ENCODE data around the gene TMEM147. TPM values are rescaled to one million over a fixed set of nuclear protein-coding genes. Genes with fewer than 3 reads are reported as not detected.

Gene TMEM147
- total RNA-seq, 2 donors from 2014 or later, result 79.0 to 87.8 TPM

GRCh38 chr19:35556846-35557538 is 11.6 kb downstream of the TMEM147 start:
- Mint-ChIP-seq H3K4me3 (peak overlapping the region; percentile 32 to 72), H3K36me3 (ENCODE audit: insufficient read depth in 2 of 2) (no peaks in the 10 kb centered on the region), H3K27me3 (ENCODE audit: low read depth) (peaks cover 47% of the 10 kb centered on the region), H3K9me3 (no peaks in the 10 kb centered on the region), H3K4me1 (ENCODE audit: low read depth) (peaks cover 5% of the 10 kb centered on the region), H3K27ac (no peak overlapping the region)
- ATAC-seq (replicated peaks in 1 of 2), result no peak
- DNase-seq, result no peak

- no peak overlapping the region for H3K27ac Mint-ChIP-seq
- peak; percentile 63 to 65 for DNase-seq
- no peaks in the 10 kb centered on the region for H3K9me3 Mint-ChIP-seq
- H3K27me3 Mint-ChIP-seq (ENCODE audit: low read depth), result peaks cover 55% of the 10 kb centered on the region
- peak; percentile 68 to 78 for ATAC-seq (replicated peaks in 1 of 2)
- no peaks in the 10 kb centered on the region for H3K36me3 Mint-ChIP-seq (ENCODE audit: insufficient read depth in 2 of 2)
- peaks cover 5% of the 10 kb centered on the region for H3K4me1 Mint-ChIP-seq (ENCODE audit: low read depth)
- H3K4me3 Mint-ChIP-seq, result peak overlapping the region; percentile 77 to 79
Measured at GRCh38 chr19:35557539-35558399, 12.3 kb downstream of the TMEM147 start.

DNA sequence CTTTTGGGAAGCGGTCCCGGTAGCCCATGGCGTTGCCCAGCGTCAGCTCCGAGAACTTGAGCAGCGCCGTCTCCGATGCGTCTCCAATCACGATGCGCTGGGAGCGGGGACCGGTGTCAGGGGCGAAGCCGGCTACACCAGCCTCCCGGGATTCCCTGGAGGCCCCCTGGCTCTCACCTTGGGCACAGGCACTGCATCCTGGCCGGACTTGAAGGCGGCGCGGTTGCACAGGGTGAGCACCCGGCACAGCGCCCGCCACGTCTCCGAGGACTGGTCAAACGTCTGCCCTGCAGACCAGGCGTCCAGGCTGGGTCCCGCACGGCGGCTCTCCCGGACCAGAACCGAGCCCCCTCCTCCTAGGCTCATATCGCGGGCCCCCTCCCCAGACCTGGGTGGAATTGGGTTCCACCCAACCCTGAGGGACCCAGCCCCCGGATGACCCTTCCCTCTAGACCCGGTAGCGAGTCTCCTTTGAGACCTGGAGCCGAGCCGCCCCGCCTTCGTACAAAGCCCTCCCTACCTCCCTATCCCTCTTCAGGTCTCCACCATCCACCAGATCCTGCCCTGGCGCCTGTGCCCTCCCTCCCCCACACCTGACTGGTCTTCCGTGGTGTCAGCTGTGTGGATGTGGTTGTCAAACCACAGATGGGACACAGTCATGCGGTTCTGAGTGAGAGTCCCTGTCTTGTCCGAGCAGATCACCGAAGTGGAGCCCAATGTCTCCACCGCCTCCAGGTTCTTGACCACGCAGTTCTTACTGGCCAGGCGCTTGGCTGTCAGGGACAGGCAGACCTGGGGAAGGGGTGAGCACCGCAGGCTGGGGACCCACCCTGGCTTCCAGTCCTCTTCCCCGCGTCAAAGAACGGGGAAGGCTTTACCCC is 13.2 kb downstream of the TMEM147 start:
- Mint-ChIP-seq H3K4me3 (peak overlapping the region in 1 of 2 donors; percentile 79), H3K27me3 (ENCODE audit: low read depth) (peaks cover 60% of the 10 kb centered on the region), H3K4me1 (ENCODE audit: low read depth) (peaks cover 5% of the 10 kb centered on the region), H3K27ac (no peak overlapping the region), H3K36me3 (ENCODE audit: insufficient read depth in 2 of 2) (no peaks in the 10 kb centered on the region), H3K9me3 (no peaks in the 10 kb centered on the region)
- ATAC-seq (replicated peaks in 1 of 2), result no peak
- DNase-seq, result no peak

GRCh38 chr19:35559281-35559659 is 13.8 kb downstream of the TMEM147 start:
- DNase-seq (no peak), ATAC-seq (replicated peaks in 1 of 2) (no peak)
- no peak overlapping the region for H3K27ac Mint-ChIP-seq
- H3K36me3 Mint-ChIP-seq (ENCODE audit: insufficient read depth in 2 of 2), result no peaks in the 10 kb centered on the region
- peaks cover 5% of the 10 kb centered on the region for H3K4me1 Mint-ChIP-seq (ENCODE audit: low read depth)
- peaks cover 61% of the 10 kb centered on the region for H3K27me3 Mint-ChIP-seq (ENCODE audit: low read depth)
- peak overlapping the region in 1 of 2 donors; percentile 79 for H3K4me3 Mint-ChIP-seq
- no peaks in the 10 kb centered on the region for H3K9me3 Mint-ChIP-seq

DNA sequence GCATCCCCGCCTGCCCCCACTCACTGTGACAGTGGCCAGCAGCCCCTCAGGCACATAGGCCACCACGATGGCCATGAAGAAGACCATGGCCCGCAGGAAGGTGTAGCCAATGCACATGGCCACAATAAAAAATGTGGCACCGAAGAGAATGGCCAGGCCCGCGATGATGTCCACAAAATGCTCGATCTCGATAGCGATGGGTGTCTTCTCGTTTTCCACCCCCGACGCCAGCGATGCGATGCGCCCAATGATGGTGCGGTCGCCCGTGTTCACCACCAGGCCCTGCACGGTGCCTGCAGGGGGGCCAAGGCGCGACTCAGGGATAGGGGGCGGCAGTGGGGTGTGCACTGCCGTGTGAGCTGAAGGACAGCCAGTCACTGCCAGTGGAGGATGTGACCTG is 14.4 kb downstream of the TMEM147 start:
- no peak overlapping the region for H3K4me3 Mint-ChIP-seq
- no peak for ATAC-seq (replicated peaks in 1 of 2)
- no peak overlapping the region for H3K27ac Mint-ChIP-seq
- no peaks in the 10 kb centered on the region for H3K36me3 Mint-ChIP-seq (ENCODE audit: insufficient read depth in 2 of 2)
- H3K4me1 Mint-ChIP-seq (ENCODE audit: low read depth), result peaks cover 5% of the 10 kb centered on the region
- peaks cover 65% of the 10 kb centered on the region for H3K27me3 Mint-ChIP-seq (ENCODE audit: low read depth)
- no peaks in the 10 kb centered on the region for H3K9me3 Mint-ChIP-seq
- DNase-seq, result no peak

DNA sequence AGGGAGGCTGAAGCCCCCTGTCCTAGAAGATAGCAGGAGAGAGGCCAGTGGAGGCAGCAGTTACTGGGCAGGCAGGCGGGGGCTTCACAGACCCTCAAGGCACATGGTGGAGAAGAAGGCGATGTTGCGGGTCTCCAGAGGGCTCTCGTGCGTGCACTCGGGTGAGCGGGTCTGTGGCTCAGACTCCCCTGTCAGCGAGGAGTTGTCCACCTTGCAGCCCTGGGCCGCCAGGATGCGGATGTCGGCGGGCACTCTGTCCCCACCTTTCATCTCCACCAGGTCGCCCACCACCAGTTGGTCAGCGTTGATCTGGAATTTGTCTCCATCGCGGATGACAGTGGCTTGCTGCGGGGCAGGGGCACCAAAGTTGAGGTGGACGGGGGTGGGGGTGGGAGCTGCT is 14.8 kb downstream of the TMEM147 start:
- no peak for DNase-seq
- no peaks in the 10 kb centered on the region for H3K9me3 Mint-ChIP-seq
- H3K27ac Mint-ChIP-seq, result no peak overlapping the region
- no peak for ATAC-seq (replicated peaks in 1 of 2)
- H3K4me3 Mint-ChIP-seq, result no peak overlapping the region
- H3K36me3 Mint-ChIP-seq (ENCODE audit: insufficient read depth in 2 of 2), result no peaks in the 10 kb centered on the region
- H3K27me3 Mint-ChIP-seq (ENCODE audit: low read depth), result peaks cover 65% of the 10 kb centered on the region
- peaks cover 5% of the 10 kb centered on the region for H3K4me1 Mint-ChIP-seq (ENCODE audit: low read depth)

- H3K4me1 Mint-ChIP-seq (ENCODE audit: low read depth), result peaks cover 5% of the 10 kb centered on the region
- H3K4me3 Mint-ChIP-seq, result no peak overlapping the region
- H3K9me3 Mint-ChIP-seq, result no peaks in the 10 kb centered on the region
- H3K27me3 Mint-ChIP-seq (ENCODE audit: low read depth), result peaks cover 65% of the 10 kb centered on the region
- H3K27ac Mint-ChIP-seq, result no peak overlapping the region
- H3K36me3 Mint-ChIP-seq (ENCODE audit: insufficient read depth in 2 of 2), result no peaks in the 10 kb centered on the region
- DNase-seq, result no peak
- no peak for ATAC-seq (replicated peaks in 1 of 2)
Measured at GRCh38 chr19:35560677-35561076, 15.3 kb downstream of the TMEM147 start.

DNA sequence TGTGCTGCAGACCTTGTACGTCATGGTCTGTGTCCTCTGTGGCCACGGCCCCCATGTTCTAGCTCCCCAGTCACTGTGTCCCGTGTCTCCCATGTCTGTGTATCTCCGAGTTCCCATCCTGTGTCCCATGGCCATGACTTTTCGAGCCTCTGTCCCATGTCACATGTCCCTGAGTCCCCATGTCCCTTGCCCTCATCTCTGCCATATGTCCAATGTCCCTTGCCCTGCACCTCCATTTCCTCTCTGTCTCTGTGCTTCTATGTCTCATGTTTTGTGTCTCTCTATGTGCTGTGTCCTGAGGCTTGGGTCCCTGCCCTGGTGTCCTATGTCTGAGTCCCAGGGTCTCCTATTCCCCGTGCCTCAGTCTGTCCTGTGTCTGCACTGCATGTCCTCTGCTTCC is 16.0 kb downstream of the TMEM147 start:
- ATAC-seq (replicated peaks in 1 of 2) (no peak), DNase-seq (no peak)
- H3K27me3 Mint-ChIP-seq (ENCODE audit: low read depth), result peaks cover 65% of the 10 kb centered on the region
- no peaks in the 10 kb centered on the region for H3K9me3 Mint-ChIP-seq
- H3K36me3 Mint-ChIP-seq (ENCODE audit: insufficient read depth in 2 of 2), result no peaks in the 10 kb centered on the region
- H3K27ac Mint-ChIP-seq, result no peak overlapping the region
- no peak overlapping the region for H3K4me3 Mint-ChIP-seq
- peaks cover 5% of the 10 kb centered on the region for H3K4me1 Mint-ChIP-seq (ENCODE audit: low read depth)

- peaks cover 60% of the 10 kb centered on the region for H3K27me3 Mint-ChIP-seq (ENCODE audit: low read depth)
- no peak overlapping the region for H3K4me3 Mint-ChIP-seq
- ATAC-seq (replicated peaks in 1 of 2) (no peak), DNase-seq (no peak)
- H3K9me3 Mint-ChIP-seq, result no peaks in the 10 kb centered on the region
- H3K27ac Mint-ChIP-seq, result no peak overlapping the region
- no peaks in the 10 kb centered on the region for H3K36me3 Mint-ChIP-seq (ENCODE audit: insufficient read depth in 2 of 2)
- peaks cover 1% of the 10 kb centered on the region for H3K4me1 Mint-ChIP-seq (ENCODE audit: low read depth)
Measured at GRCh38 chr19:35562336-35562735, 16.9 kb downstream of the TMEM147 start.

DNA sequence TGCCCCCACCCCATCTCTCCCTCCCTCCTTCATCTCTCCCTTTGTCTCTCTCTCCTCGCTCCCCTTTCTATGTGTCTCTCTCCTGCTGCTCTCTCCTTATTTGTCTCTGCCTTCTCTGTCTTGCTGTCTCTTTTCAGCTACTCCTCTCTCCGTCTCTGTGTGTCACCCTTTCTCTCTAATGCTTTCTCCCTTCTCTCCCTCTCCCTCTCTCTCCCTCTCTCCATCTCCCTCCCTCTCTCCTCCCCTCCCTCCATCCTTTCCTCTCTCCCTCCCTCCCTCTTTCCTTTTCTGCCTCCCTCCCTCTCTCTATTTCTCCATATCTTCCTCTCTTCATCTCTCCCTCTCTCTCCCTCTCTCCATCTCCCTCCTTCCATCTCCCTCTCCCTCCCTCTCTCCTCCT is 17.4 kb downstream of the TMEM147 start:
- H3K27ac Mint-ChIP-seq, result no peak overlapping the region
- no peaks in the 10 kb centered on the region for H3K9me3 Mint-ChIP-seq
- H3K27me3 Mint-ChIP-seq (ENCODE audit: low read depth), result peaks cover 57% of the 10 kb centered on the region
- ATAC-seq (replicated peaks in 1 of 2) (no peak), DNase-seq (no peak)
- no peaks in the 10 kb centered on the region for H3K36me3 Mint-ChIP-seq (ENCODE audit: insufficient read depth in 2 of 2)
- H3K4me3 Mint-ChIP-seq, result no peak overlapping the region
- no peaks in the 10 kb centered on the region for H3K4me1 Mint-ChIP-seq (ENCODE audit: low read depth)

GRCh38 chr19:35563207-35563829 is 17.9 kb downstream of the TMEM147 start, which contains the start of gene ATP4A:
Gene ATP4A, minus strand, starts transcription at chr19:35563658. Its CDS starts 29 bp downstream, at chr19:35563629.
- Mint-ChIP-seq H3K27ac (no peak within 1 kb of the TSS), H3K27me3 (ENCODE audit: low read depth) (peaks cover 56% of the 10 kb centered on the region), H3K36me3 (ENCODE audit: insufficient read depth in 2 of 2) (no peaks in the 10 kb centered on the region), H3K4me3 (no peak within 1 kb of the TSS), H3K4me1 (ENCODE audit: low read depth) (no peaks in the 10 kb centered on the region), H3K9me3 (no peaks in the 10 kb centered on the region)
- DNase-seq (no peak), ATAC-seq (replicated peaks in 1 of 2) (no peak)

GRCh38 chr19:35565016-35565856 is 19.8 kb downstream of the TMEM147 start:
- Mint-ChIP-seq H3K4me1 (ENCODE audit: low read depth) (no peaks in the 10 kb centered on the region), H3K27ac (no peak overlapping the region), H3K36me3 (ENCODE audit: insufficient read depth in 2 of 2) (no peaks in the 10 kb centered on the region), H3K9me3 (no peaks in the 10 kb centered on the region), H3K27me3 (ENCODE audit: low read depth) (peaks cover 41% of the 10 kb centered on the region), H3K4me3 (no peak overlapping the region)
- ATAC-seq (replicated peaks in 1 of 2), result no peak
- no peak for DNase-seq
